GM13977 (cell line): Measurements from ENCODE around the gene MATCAP1.

Experiments used
- DNase-seq: peaks from one replicate; pipeline ENCODE4 v3.0.0; 2012; ENCODE audit warnings: low spot score
- CTCF ChIP-seq: IDR thresholded peaks from 2 replicates; pipeline ENCODE4 v1.5.1; 2012; ENCODE audit warnings: mild to moderate bottlenecking, control low read depth; ENCODE audit not compliant: insufficient read depth; ENCODE audit errors: extremely low read depth, missing control alignments
- in situ Hi-C: fragments of 300-500 bp; cut with MboI; formaldehyde crosslinking; loops from one replicate; pipeline ENCODE4 v1.12.0; 2022; ENCODE audit warnings: low sequenced_read_pairs, low pct_unique_long_range_greater_than_20kb, mixed read lengths, inconsistent platforms; ENCODE audit not compliant: unreplicated experiment

Gene MATCAP1

GRCh38 chr16:67183627-67184452 lies at the start of gene MATCAP1:
Gene MATCAP1, minus strand, starts transcription at chr16:67183963. Its CDS starts 3,353 bp downstream, at chr16:67180610.
- in situ Hi-C loops, result no loop called here
- DNase-seq, result peak; percentile 100
- no peak for TF ChIP-seq CTCF

GRCh38 chr16:67230809-67231660 lies 47.3 kb upstream of the MATCAP1 start:
- TF ChIP-seq CTCF, result no peak
- in situ Hi-C loops, result no loop called here
- no peak for DNase-seq

- TF ChIP-seq CTCF, result no peak
- DNase-seq, result no peak
- in situ Hi-C loops, result no loop called here
Measured at GRCh38 chr16:67229906-67230808, 46.4 kb upstream of the MATCAP1 start.

- no peak for DNase-seq
- TF ChIP-seq CTCF, result no peak
- in situ Hi-C loops, result no loop called here
Measured at GRCh38 chr16:67228905-67229304, 45.1 kb upstream of the MATCAP1 start.

GRCh38 chr16:67228034-67228785 lies 44.4 kb upstream of the MATCAP1 start:
- DNase-seq, result no peak
- TF ChIP-seq CTCF, result no peak
- in situ Hi-C loops, result no loop called here
